Activated naive CD4-positive, alpha-beta T cell treated with anti-CD3 and anti-CD28 coated beads, Interleukin-2, amount 50 U/mL, for 24 hours (primary cell): ENCODE data around the gene NPAT.

Experiments used
- H3K27ac Mint-ChIP-seq: one replicate; pipeline ENCODE4 v1.8.0; 2021; ENCODE audit warnings: mild to moderate bottlenecking, mixed read lengths
- H3K27me3 Mint-ChIP-seq: one replicate; pipeline ENCODE4 v1.8.0; 2021; ENCODE audit warnings: mixed read lengths
- H3K36me3 Mint-ChIP-seq: one replicate; pipeline ENCODE4 v1.8.0; 2021; ENCODE audit warnings: mixed read lengths
- H3K4me1 Mint-ChIP-seq: one replicate; pipeline ENCODE4 v1.8.0; 2021; ENCODE audit warnings: mixed read lengths
- H3K4me3 Mint-ChIP-seq: one replicate; pipeline ENCODE4 v1.8.0; 2021; ENCODE audit warnings: mild to moderate bottlenecking, mixed read lengths
- H3K9me3 Mint-ChIP-seq: one replicate; pipeline ENCODE4 v1.8.0; 2021; ENCODE audit warnings: mixed read lengths

NPAT gene

DNA sequence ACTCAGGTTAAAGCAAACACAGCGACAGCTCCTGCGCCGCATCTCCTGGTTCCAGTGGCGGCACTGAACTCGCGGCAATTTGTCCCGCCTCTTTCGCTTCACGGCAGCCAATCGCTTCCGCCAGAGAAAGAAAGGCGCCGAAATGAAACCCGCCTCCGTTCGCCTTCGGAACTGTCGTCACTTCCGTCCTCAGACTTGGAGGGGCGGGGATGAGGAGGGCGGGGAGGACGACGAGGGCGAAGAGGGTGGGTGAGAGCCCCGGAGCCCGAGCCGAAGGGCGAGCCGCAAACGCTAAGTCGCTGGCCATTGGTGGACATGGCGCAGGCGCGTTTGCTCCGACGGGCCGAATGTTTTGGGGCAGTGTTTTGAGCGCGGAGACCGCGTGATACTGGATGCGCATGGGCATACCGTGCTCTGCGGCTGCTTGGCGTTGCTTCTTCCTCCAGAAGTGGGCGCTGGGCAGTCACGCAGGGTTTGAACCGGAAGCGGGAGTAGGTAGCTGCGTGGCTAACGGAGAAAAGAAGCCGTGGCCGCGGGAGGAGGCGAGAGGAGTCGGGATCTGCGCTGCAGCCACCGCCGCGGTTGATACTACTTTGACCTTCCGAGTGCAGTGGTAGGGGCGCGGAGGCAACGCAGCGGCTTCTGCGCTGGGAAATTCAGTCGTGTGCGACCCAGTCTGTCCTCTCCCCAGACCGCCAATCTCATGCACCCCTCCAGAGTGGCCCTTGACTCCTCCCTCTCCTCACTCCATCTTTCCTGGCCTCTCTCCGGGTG lies at the start of gene NPAT, which contains the start of gene ATM:
Gene NPAT, minus strand, starts transcription at position 65 of the 774 bp plus-strand sequence. CDS start 102 bp downstream, outside the sequence.
Gene ATM, plus strand, starts transcription at position 494 of the 774 bp plus-strand sequence. CDS start 4,558 bp downstream, outside the sequence.
- Mint-ChIP-seq H3K9me3 (no peaks in the 10 kb centered on the region), H3K4me3 (no peak within 1 kb of the TSS), H3K27me3 (no peaks in the 10 kb centered on the region), H3K27ac (no peak within 1 kb of the TSS), H3K36me3 (peaks cover 7% of the 10 kb centered on the region), H3K4me1 (peaks cover 43% of the 10 kb centered on the region)

DNA sequence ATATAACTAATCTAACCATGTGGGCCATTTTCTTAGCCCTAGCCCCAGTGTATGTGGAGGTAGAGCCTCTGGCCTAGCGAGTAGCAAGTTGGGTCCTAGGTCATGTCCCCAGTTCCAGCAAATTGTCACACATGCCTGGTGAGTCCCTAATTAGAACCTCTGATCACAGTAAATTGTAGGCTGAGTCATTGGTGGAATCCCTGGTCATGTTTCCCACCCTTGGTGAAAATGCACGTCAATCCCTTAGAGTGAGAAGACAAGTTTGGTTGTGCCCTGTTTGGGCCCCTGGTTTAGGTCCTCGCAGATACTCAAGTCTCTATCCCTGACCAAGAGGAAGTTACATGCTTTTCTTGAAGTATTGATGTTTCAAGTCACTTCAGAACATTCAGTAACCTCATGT lies 47.1 kb upstream of the NPAT start:
- Mint-ChIP-seq H3K27ac (peak overlapping the region; percentile 86), H3K9me3 (peaks cover 9% of the 10 kb centered on the region), H3K4me1 (peaks cover 40% of the 10 kb centered on the region), H3K36me3 (peaks cover 35% of the 10 kb centered on the region), H3K4me3 (no peak overlapping the region), H3K27me3 (no peaks in the 10 kb centered on the region)

DNA sequence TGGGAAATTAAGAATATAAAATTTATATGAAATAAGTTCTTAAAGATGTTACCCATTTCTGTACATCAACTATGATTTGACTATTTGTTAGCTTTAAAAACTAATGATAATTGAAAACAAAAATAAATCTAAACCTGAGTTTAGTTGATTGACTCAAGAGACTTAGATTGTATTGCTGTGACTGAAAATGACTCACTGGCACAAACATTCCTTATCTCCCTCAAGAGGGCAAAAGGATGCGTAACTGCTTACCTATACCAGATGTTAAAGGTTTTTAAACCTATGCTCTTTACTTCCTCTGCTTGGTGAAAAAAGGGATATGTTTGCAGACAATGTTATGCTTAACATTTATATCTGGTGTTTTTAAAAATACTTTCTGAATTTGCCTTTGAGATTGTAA lies 30.7 kb upstream of the NPAT start:
- Mint-ChIP-seq H3K27ac (peak overlapping the region; percentile 35), H3K27me3 (no peaks in the 10 kb centered on the region), H3K36me3 (peaks cover 36% of the 10 kb centered on the region), H3K4me1 (peaks cover 70% of the 10 kb centered on the region), H3K4me3 (no peak overlapping the region), H3K9me3 (no peaks in the 10 kb centered on the region)

DNA sequence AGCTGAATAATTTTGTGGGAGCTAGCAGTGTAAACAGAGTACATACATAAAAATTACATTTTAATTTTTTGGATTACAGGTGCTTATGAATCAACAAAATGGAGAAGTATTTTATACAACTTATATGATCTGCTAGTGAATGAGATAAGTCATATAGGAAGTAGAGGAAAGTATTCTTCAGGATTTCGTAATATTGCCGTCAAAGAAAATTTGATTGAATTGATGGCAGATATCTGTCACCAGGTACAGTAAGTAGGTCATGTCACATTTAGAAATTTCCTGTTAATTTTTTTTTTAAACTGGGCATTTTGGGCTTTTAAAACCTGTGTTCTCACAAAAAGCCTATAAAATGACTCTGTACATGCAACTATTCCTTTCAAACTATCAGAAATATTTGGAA lies 24.4 kb upstream of the NPAT start:
- Mint-ChIP-seq H3K36me3 (peaks cover 28% of the 10 kb centered on the region), H3K27me3 (no peaks in the 10 kb centered on the region), H3K9me3 (no peaks in the 10 kb centered on the region), H3K4me1 (peaks cover 84% of the 10 kb centered on the region), H3K4me3 (no peak overlapping the region), H3K27ac (peak overlapping the region; percentile 73)

DNA sequence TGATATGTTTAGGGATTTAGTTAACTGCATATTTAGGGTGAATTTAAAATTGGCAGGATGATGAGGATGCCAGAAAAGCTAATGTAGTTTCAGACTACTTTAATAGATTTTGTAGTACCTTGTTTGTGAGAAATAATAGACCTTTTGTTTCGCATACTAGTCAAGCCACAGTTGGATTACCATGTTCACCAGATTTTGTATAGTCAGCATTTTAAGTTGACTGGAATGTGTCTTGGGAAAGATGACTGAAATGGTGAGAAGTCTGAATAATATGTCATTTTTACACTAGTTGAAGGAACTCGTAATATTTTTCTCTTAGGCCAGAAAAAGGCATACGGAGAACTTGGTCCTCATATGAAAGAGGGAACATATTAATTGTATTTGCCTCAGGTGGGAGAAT lies 23.9 kb upstream of the NPAT start:
- Mint-ChIP-seq H3K9me3 (no peaks in the 10 kb centered on the region), H3K27ac (peak overlapping the region; percentile 44), H3K4me3 (no peak overlapping the region), H3K36me3 (peaks cover 24% of the 10 kb centered on the region), H3K27me3 (no peaks in the 10 kb centered on the region), H3K4me1 (peaks cover 83% of the 10 kb centered on the region)

DNA sequence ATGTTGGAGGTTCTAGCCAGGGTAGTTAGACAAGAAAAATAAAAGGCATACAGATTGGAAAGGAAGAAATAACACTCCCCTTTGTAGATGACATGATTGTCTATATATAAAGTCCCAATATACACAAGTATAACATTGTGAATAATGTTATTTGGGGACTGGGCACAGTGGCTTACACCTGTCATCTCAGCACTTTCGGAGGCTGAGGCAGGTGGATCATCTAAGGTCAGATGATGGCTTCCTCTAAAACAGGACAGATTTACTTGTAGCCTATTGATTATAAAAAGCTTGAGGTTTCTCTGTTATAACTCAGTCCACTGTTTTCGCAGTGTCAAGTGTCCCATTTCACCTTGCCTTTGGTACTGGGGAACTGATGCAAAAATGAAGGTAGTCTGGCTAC lies 20.0 kb upstream of the NPAT start:
- Mint-ChIP-seq H3K27me3 (no peaks in the 10 kb centered on the region), H3K4me3 (peak overlapping the region; percentile 64), H3K36me3 (peaks cover 21% of the 10 kb centered on the region), H3K9me3 (no peaks in the 10 kb centered on the region), H3K27ac (peak overlapping the region; percentile 95), H3K4me1 (peaks cover 90% of the 10 kb centered on the region)

DNA sequence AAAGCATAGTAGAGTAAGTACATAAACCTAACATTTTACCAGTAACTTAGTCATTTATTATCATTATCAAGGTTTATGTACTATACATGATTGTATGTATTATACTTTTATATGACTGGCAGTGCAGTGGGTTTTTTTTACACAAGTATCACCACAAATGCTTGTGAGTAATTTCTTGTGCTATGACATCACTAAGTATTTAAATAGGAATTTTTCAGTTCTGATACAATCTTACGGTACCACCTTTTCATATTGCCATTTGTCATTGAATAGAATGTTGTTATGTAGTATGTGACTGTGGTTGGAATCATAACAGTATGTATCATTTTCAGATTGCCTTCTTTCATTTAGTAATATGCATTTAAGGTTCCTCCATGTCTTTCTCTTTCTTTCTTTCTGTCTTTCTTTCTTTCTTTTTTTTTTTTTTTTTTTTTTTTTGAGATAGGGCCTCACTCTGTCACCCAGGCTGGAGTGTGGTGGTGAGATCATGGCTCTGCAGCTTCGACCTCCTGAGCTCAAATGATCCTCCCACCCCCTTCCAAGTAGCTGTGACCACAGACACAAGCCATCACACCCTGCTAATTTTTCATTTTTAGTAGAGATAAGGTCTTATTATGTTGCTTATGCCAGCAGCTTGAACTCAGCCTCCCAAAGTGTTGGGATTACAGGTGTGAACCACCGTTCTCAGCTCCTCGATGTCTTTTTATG lies 19.0 kb upstream of the NPAT start:
- Mint-ChIP-seq H3K36me3 (peaks cover 19% of the 10 kb centered on the region), H3K4me3 (peak overlapping the region; percentile 75), H3K27me3 (no peaks in the 10 kb centered on the region), H3K4me1 (peaks cover 91% of the 10 kb centered on the region), H3K9me3 (no peaks in the 10 kb centered on the region), H3K27ac (peak overlapping the region; percentile 97)

DNA sequence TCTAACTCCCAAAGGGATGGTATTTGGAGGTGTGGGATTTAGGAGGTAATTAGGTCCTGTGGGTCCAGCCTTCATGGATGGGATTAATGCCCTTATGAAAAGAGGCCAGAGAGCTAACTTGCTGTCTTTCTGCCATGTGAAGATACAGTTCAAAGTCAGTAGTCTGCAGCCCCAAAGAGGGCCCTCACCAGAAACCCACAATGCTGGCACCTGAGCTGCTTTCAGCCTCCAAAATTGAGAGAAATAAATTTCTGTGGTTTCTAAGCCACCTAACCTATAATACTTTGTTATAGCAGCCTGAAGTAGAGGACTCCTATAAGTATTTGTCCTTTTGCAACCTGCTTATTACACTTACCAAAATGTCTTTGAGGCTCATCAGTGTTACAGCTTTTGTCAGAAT lies 16.6 kb upstream of the NPAT start:
- Mint-ChIP-seq H3K4me3 (peak overlapping the region; percentile 58), H3K27me3 (no peaks in the 10 kb centered on the region), H3K36me3 (peaks cover 18% of the 10 kb centered on the region), H3K27ac (peak overlapping the region; percentile 93), H3K4me1 (peaks cover 89% of the 10 kb centered on the region), H3K9me3 (no peaks in the 10 kb centered on the region)

DNA sequence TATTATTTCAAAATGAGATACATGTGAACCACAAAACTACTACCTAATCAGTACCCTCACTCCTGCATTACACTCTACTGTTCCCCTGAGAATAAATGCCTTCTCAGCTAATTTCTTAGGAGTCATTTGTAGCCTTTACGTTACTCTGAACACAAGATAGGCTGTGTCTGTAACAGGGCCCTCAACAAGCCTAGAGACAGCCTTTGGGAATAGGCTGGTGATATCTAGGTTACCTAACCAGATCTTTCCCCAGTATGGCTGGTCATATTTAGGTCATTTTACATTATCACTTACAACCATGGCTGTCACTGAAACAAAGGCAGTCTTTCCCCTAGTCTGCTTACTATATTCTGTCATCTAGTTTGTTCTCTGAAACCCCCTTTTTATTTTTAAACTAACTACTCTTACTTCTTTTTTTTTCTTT lies 14.6 kb upstream of the NPAT start:
- H3K4me3 Mint-ChIP-seq, result peak overlapping the region; percentile 76
- peak overlapping the region; percentile 91 for H3K27ac Mint-ChIP-seq
- no peaks in the 10 kb centered on the region for H3K27me3 Mint-ChIP-seq
- H3K4me1 Mint-ChIP-seq, result peaks cover 89% of the 10 kb centered on the region
- H3K36me3 Mint-ChIP-seq, result peaks cover 24% of the 10 kb centered on the region
- no peaks in the 10 kb centered on the region for H3K9me3 Mint-ChIP-seq

DNA sequence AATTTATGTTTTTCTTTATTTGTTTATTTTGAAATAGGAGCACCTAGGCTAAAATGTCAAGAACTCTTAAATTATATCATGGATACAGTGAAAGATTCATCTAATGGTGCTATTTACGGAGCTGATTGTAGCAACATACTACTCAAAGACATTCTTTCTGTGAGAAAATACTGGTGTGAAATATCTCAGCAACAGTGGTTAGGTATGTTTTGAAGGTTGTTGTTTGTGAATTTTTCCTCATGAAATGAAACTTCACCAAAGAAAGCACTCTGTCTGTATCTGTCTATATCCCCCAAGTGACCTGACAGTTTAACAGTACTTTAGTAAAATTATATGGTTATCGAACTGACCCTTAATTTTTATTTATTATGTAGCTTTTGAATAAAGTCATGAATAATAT lies 13.2 kb upstream of the NPAT start:
- Mint-ChIP-seq H3K4me3 (peak overlapping the region; percentile 76), H3K4me1 (peaks cover 89% of the 10 kb centered on the region), H3K9me3 (no peaks in the 10 kb centered on the region), H3K36me3 (peaks cover 24% of the 10 kb centered on the region), H3K27me3 (no peaks in the 10 kb centered on the region), H3K27ac (peak overlapping the region; percentile 91)

DNA sequence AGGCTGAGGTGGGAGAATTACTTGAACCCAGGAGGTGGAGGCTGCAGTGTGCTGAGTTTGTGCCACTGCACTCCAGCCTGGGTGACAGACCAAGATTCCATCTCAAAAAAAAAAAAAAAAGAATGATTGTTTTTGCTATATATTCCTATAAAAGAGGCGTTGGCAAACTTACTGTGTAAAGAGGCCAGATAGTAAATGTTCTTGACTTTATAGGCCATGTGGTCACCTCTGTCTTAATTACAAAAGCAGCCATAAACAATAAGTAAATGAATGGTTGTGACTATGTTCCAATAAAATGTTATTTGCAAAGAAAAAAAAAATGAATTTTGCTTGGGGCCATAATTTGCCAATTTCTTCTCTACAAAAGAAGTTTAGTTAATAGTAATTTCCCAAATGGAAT lies 12.8 kb upstream of the NPAT start:
- Mint-ChIP-seq H3K9me3 (no peaks in the 10 kb centered on the region), H3K4me3 (no peak overlapping the region), H3K27me3 (no peaks in the 10 kb centered on the region), H3K36me3 (peaks cover 25% of the 10 kb centered on the region), H3K4me1 (peaks cover 89% of the 10 kb centered on the region), H3K27ac (no peak overlapping the region)

DNA sequence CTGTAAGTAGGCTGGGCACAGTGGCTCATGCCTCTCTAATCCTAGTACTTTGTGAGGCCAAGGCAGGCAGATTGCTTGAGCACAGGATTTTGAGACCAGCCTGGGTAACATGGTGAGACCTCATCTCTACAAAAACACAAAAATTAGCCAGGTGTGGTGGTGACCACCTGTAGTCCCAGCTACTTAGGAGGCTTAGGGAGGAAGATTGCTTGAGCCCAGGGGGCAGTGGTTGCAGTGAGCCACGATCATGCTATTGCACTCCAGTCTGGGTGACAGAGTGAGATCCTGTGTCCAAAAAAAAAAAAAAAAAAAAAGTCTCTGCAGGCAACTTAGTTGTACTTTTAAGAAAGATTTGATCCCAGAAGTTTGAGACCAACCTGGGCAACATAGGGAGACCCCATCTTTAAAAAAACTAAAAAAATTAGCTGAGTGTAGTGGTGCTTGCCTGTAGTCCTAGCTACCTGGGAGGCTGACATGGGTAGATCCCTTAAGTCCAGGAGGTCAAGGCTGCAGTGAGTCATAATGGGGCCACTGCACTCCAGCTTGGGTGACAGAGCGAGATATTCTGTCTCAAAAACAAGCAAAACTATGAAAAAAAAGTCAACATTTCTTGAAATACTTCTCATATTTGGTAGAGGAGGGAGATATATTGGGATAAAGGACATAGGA lies 11.0 kb upstream of the NPAT start:
- Mint-ChIP-seq H3K27ac (peak overlapping the region; percentile 91), H3K36me3 (peaks cover 24% of the 10 kb centered on the region), H3K9me3 (no peaks in the 10 kb centered on the region), H3K4me1 (peaks cover 87% of the 10 kb centered on the region), H3K4me3 (peak overlapping the region; percentile 60), H3K27me3 (no peaks in the 10 kb centered on the region)

DNA sequence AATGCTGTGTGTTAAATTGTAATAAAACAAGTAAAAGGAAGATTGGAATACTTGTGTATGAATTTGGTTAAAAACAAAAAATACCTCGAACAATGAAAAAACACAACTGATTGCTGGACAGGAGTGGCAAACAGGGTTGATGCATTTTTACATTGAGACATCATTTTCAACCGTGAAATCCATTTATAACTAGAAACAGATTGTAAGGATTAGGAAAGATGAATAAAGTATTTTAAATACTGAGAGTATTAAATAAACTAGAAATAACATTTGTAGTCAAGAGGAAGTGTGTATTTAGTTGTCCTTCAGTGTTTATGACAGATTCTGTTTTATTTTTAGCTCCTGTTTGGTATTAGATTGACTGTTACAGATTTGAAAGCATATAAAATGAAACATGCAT lies 5.8 kb upstream of the NPAT start:
- H3K4me3 Mint-ChIP-seq, result peak overlapping the region; percentile 85
- no peaks in the 10 kb centered on the region for H3K27me3 Mint-ChIP-seq
- H3K9me3 Mint-ChIP-seq, result no peaks in the 10 kb centered on the region
- peaks cover 60% of the 10 kb centered on the region for H3K4me1 Mint-ChIP-seq
- H3K27ac Mint-ChIP-seq, result peak overlapping the region; percentile 96
- H3K36me3 Mint-ChIP-seq, result peaks cover 17% of the 10 kb centered on the region

DNA sequence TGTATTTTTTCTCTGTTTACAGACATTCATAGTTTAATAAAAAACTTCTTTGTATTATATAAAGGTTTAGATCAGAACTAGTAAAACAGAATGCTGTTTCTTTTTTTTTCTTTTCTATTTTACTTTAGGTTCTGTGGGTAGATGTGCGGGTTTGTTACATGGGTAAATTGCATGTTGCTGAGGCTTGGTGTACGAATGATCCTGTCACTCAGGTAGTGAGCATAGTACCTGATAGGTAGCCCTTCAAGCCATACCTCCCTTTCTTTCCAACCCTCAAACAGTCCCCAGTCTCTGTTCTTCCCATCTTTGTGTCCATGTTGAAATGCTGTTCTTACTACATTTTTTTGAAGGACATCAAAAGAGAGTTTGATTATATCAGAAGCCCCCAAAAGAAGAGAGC lies 3.6 kb upstream of the NPAT start:
- Mint-ChIP-seq H3K9me3 (no peaks in the 10 kb centered on the region), H3K27me3 (no peaks in the 10 kb centered on the region), H3K4me1 (peaks cover 43% of the 10 kb centered on the region), H3K36me3 (peaks cover 10% of the 10 kb centered on the region), H3K4me3 (no peak overlapping the region), H3K27ac (peak overlapping the region; percentile 98)

DNA sequence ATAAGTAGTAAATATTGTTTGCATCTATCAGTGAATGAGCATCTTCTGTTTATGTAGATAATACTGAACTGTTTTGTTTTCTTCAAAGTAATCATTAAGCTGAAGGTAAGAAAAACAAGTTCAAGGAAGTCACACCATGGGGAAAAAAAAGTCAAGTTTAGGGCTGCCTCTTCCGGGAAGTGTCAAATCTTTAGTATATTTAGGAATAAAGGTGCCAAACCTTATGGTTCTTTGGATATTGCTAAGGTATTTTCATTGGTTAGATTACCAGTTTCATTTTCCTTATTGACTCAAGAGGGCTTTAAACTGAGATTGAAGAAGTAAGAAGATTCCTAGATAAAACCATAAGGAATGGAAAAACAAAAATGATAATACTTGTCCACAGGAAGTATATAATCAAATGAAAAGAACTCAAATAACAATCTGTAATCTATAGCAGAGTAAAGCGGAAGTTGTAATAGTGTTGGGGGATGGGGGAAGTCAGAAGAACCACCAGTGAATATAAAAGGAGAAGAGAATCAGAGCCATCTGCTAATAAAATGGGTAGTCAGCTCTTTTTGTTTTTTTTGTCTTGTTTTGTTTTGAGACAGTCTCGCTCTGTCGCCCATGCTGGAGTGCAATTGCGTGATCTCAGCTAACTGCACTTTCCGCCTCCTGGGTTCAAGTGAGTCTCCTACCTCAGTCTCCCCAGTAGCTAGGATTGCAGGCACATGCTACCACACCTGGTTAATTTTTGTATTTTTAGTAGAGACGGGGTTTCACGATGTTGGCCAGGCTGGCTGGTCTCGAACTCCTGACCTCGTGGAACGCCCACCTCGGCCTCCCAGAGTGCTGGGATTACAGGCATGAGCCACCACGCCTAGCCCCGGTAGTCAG lies 2.7 kb upstream of the NPAT start:
- no peak overlapping the region for H3K4me3 Mint-ChIP-seq
- no peak overlapping the region for H3K27ac Mint-ChIP-seq
- peaks cover 43% of the 10 kb centered on the region for H3K4me1 Mint-ChIP-seq
- no peaks in the 10 kb centered on the region for H3K27me3 Mint-ChIP-seq
- H3K9me3 Mint-ChIP-seq, result no peaks in the 10 kb centered on the region
- peaks cover 10% of the 10 kb centered on the region for H3K36me3 Mint-ChIP-seq
